ENCODE data around the gene FIG4. TPM values are rescaled to one million over a fixed set of nuclear protein-coding genes. Genes with fewer than 3 reads are reported as not detected.
"Not testable (repeated sequence)": the region's sequence is repeated elsewhere in the genome, so short reads cannot be mapped to it uniquely, and the experiment has no call there.

The FIG4 gene
- total RNA-seq (2014; rRNA removed) = 8.7 and 15.7 TPM in 2 replicates
- polyA plus RNA-seq (2012) = 8.0 TPM

- peak; percentile 86 for DNase-seq (ENCODE audit: low read depth)
These were observed at the start of gene FIG4, which contains the start of gene AK9 for GRCh38 chr6:109690737-109691621. FIG4 (plus strand) TSS chr6:109691296; CDS start chr6:109691436, 140 bp downstream. AK9 (minus strand) TSS chr6:109691202; CDS start chr6:109675745, 15,457 bp downstream.

- DNase-seq (ENCODE audit: low read depth) = no peak
These were observed 47.0 kb upstream of the FIG4 start for GRCh38 chr6:109644131-109644530.

DNA sequence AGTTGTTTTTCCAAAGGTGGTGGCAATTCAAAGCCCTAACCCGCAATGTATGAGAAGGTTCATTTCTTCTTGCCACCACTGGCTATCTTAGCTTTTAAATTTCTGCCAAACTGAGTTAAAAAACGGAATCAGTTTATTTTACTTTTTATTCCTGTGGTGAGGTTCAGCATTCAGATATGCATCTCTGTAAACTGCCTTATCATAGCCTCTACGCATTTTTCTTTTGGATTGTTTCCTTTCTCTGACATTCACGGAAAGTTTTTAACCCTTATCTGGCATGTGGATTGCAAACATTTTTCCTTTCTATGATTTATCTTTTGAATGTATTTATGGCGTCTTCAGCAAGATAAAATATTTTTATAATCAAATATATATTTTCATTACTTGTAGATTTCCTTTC lies 37.8 kb upstream of the FIG4 start:
- no peak for DNase-seq (ENCODE audit: low read depth)

DNA sequence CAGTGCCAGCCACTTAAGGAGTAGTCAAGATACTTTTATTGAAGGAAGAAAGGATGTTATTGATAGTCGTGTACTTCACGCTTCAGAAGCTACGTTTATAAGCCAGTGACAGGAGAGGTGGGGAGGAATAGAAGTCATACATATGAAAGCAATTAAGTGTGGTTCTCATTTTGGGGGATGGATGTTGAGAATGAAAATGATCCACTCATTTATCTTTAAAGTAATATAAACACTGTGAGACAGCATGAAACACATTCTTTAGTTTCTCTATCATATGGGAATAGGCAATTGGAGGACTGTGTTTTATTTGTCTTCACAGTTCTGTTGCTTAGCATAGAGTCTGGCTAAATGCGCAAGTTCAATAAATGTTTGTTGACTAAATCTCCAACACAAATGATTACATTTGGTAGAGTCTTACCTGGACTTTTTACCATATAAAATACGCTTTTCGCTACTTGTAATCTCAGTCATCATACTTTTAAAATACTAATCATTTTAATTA lies 35.3 kb upstream of the FIG4 start:
- DNase-seq (ENCODE audit: low read depth) = no peak

DNA sequence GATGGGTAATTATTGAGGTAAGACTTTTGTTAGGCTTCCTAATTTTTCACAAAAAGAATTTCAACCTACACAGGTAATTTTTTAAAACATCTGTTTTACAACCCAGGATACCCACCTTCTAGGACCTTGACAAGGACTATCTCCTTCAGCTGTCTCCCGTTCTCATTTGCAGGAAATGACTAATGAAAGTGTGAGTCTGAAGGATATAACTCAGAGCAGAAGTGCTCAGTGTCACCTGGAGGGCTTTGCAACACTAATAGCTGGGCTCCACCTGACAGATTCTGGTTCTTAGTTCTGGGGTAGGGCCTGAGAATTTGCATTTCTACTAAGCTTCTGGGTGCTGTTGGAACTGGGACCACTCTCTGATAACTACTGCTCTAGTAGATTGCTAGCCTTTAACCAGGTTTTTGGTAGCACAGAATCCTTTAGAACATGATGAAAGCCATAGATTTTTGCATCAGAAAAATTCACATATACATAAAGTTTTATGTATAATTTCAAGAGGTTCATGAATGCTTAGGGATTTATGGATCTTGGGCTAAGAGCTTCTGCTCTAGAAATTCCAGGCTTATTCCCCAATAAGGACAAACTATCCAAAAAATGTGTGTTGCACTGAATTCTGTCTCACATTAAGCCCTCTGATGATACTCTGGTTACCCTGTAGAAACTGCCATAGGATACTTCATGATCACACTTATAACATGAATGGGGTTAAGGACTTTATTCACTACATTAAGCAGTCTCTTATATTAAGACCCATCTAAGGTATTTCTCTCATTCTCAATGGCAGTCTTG lies 30.4 kb upstream of the FIG4 start:
- DNase-seq (ENCODE audit: low read depth) = no peak

GRCh38 chr6:109662192-109662591 lies 28.9 kb upstream of the FIG4 start:
- DNase-seq (ENCODE audit: low read depth) = no peak

DNA sequence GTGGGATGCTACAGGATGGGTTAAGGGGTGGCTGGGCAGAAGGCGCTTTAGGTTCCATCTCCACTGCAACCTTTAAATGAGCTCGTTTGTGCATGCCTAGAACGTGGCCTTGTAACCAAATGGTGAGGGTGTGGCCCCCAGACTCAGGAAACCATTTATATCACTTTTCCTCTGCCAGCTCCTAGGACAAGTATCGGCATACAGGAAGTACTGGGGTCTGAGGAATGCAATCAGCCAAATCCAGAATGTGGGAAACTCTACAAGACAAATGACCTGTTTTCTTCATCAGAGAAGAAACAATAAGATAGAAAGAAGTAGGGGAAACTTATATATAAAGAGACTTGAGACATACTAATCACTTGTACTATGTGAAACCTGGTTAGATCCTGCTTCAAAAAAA lies 21.3 kb upstream of the FIG4 start:
- no peak for DNase-seq (ENCODE audit: low read depth)

DNA sequence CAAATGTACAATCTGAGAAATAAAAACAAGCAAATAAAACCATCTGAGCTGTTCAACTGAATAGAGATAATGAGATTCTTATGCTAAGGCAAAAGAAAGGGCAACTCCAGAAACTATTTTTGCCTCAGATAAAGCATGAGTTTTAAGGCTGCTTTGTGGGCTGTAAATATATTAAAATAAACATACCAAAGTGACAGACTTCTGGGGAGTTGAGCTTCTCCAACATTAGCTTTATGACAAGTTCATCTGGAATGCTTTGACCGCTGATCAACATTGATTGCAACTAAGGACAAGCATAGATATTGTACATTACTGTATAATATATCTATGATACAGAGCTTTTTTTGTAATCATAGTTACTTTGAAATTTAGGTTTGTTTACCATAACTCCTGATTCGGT lies 19.4 kb upstream of the FIG4 start:
- no peak for DNase-seq (ENCODE audit: low read depth)

GRCh38 chr6:109672175-109672574 lies 18.9 kb upstream of the FIG4 start:
- DNase-seq (ENCODE audit: low read depth) = peak; percentile 5

GRCh38 chr6:109672839-109673238 lies 18.3 kb upstream of the FIG4 start:
- DNase-seq (ENCODE audit: low read depth) = no peak

DNA sequence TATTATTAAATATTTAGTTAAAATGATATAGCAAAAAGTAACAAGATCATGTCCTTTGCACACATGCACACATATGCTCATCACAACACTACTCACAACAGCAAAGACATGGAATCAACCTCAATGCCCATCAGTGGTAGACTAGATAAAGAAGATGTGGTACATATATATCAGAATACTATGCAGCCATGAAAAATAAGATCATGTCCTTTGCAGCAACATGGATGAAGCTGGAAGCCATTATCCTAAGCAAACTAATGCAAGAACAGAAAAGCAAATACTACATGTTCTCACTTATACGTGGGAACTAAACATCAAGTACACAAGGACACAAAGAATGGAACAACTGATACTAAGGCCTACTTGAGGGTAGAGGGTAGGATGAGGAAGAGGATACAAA lies 14.4 kb upstream of the FIG4 start:
- no peak for DNase-seq (ENCODE audit: low read depth)

- DNase-seq (ENCODE audit: low read depth) = no peak
These were observed 12.9 kb upstream of the FIG4 start for GRCh38 chr6:109678240-109678639.

GRCh38 chr6:109678661-109679505 lies 12.2 kb upstream of the FIG4 start:
- DNase-seq (ENCODE audit: low read depth) = not testable (repeated sequence)

- no peak for DNase-seq (ENCODE audit: low read depth)
These were observed 4.4 kb upstream of the FIG4 start for GRCh38 chr6:109686566-109687265.

GRCh38 chr6:109687271-109687761 lies 3.8 kb upstream of the FIG4 start:
- peak; percentile 78 for DNase-seq (ENCODE audit: low read depth)

- peak; percentile 8 for DNase-seq (ENCODE audit: low read depth)
These were observed 741 bp upstream of the FIG4 start for GRCh38 chr6:109690373-109690736.

- no peak for DNase-seq (ENCODE audit: low read depth)
These were observed 2.0 kb downstream of the FIG4 start for GRCh38 chr6:109693111-109693510.

DNA sequence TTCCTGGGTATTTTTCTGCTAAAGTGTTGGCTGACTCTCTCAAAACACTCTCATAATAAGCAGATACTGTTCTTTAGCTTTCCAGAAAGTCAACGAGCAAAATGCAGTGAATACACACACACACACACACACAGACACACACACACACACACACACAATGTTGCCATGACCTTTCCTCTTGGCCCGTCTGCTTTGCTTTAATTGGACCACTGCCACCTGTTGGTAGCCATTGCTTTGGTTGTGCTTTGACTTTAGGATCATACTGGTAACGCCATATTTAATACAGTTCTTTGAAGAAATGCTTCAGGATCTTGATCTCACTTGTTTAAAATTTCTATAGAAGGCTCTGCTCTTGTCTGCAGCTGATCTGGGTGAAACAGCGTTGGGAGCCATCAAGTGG lies 4.4 kb downstream of the FIG4 start:
- peak; percentile 14 for DNase-seq (ENCODE audit: low read depth)

GRCh38 chr6:109696355-109696754 lies 5.3 kb downstream of the FIG4 start:
- no peak for DNase-seq (ENCODE audit: low read depth)

DNA sequence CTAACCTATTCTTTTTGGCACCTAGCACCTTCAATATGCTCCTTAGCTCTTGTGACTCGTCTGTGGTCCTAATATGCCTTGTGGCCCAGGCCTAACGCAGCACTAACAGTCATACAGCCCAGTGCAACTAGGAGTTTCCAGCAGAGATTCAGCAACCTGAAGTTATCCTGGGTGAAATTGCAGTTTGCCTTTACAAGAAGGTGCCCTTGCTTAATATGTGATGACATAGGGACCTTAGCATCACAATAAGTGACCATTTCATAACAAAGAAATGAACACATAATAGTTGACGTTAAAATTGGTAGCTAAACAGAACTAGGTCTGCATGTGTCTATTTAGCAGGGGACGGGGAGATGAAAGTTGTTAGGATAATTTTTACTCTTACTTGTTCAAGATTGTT lies 10.1 kb downstream of the FIG4 start:
- DNase-seq (ENCODE audit: low read depth) = no peak

DNA sequence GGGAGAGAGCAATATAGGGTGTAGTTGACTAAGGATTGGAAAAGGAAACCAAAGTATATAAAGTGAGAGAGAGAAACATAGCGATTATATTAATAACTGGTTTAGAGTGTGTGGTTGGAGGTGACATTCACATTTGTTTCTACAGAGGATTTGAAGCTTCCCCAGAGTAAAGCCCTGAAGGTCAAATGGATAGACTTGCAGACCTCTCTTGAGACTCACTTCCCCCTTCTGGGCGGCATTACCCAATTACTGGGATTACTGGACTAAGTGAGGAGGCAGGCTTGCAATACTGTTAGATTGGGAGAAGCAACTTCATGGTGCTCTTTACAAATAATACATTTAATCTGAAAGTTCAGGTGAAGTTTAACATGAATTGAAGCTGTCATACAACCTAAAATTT lies 10.7 kb downstream of the FIG4 start:
- no peak for DNase-seq (ENCODE audit: low read depth)

All from LHCN-M2 (cell line).